Measurements from ENCODE around the gene DNMT1.
A peak's percentile ranks its signal among the peaks of the same experiment; 100 is the strongest.

Gene DNMT1

GRCh38 chr19:10112895-10113591, 81.7 kb downstream of the DNMT1 start:
- Mint-ChIP-seq H3K4me1 (peaks cover 51% of the 10 kb centered on the region), H3K9me3 (no peaks in the 10 kb centered on the region), H3K27ac (ENCODE audit: low read depth) (peak overlapping the region; percentile 99), H3K4me3 (peak overlapping the region; percentile 85), H3K36me3 (ENCODE audit: insufficient read depth) (peaks cover 79% of the 10 kb centered on the region), H3K27me3 (no peaks in the 10 kb centered on the region)
- DNase-seq (ENCODE audit: low spot score in 2 of 2) = peak; percentile 62 to 70
- peak; percentile 73 for ATAC-seq (replicated peaks; ENCODE audit: extremely low read depth, poor library complexity, severe bottlenecking)

- Mint-ChIP-seq H3K36me3 (ENCODE audit: insufficient read depth) (peaks cover 81% of the 10 kb centered on the region), H3K4me3 (peak overlapping the region; percentile 85), H3K27ac (ENCODE audit: low read depth) (peak overlapping the region; percentile 99), H3K4me1 (peaks cover 56% of the 10 kb centered on the region), H3K27me3 (no peaks in the 10 kb centered on the region), H3K9me3 (no peaks in the 10 kb centered on the region)
- DNase-seq (ENCODE audit: low spot score in 2 of 2) = peak; percentile 52 to 67
- peak; percentile 57 for ATAC-seq (replicated peaks; ENCODE audit: extremely low read depth, poor library complexity, severe bottlenecking)
Observed at GRCh38 chr19:10112037-10112761, 82.6 kb downstream of the DNMT1 start.

GRCh38 chr19:10111405-10111811, 83.3 kb downstream of the DNMT1 start, which contains the start of gene P2RY11:
P2RY11 (plus strand) TSS chr19:10111693; CDS start chr19:10111722, 29 bp downstream.
- H3K36me3 Mint-ChIP-seq (ENCODE audit: insufficient read depth) = peaks cover 86% of the 10 kb centered on the region
- H3K27ac Mint-ChIP-seq (ENCODE audit: low read depth) = peak within 1 kb of the TSS; percentile 99
- H3K9me3 Mint-ChIP-seq = no peaks in the 10 kb centered on the region
- peaks cover 59% of the 10 kb centered on the region for H3K4me1 Mint-ChIP-seq
- DNase-seq (ENCODE audit: low spot score in 2 of 2) = no peak
- peak within 1 kb of the TSS; percentile 85 for H3K4me3 Mint-ChIP-seq
- no peak for ATAC-seq (replicated peaks; ENCODE audit: extremely low read depth, poor library complexity, severe bottlenecking)
- no peaks in the 10 kb centered on the region for H3K27me3 Mint-ChIP-seq

- DNase-seq (ENCODE audit: low spot score in 2 of 2) (no peak), ATAC-seq (replicated peaks; ENCODE audit: extremely low read depth, poor library complexity, severe bottlenecking) (no peak)
- Mint-ChIP-seq H3K36me3 (ENCODE audit: insufficient read depth) (peaks cover 85% of the 10 kb centered on the region), H3K27me3 (no peaks in the 10 kb centered on the region), H3K4me3 (peak overlapping the region; percentile 85), H3K9me3 (no peaks in the 10 kb centered on the region), H3K4me1 (peaks cover 57% of the 10 kb centered on the region), H3K27ac (ENCODE audit: low read depth) (peak overlapping the region; percentile 99)
Observed at GRCh38 chr19:10110972-10111317, 83.8 kb downstream of the DNMT1 start.

GRCh38 chr19:10110076-10110971, 84.4 kb downstream of the DNMT1 start:
- peaks cover 86% of the 10 kb centered on the region for H3K36me3 Mint-ChIP-seq (ENCODE audit: insufficient read depth)
- H3K27ac Mint-ChIP-seq (ENCODE audit: low read depth) = peak overlapping the region; percentile 99
- H3K4me3 Mint-ChIP-seq = peak overlapping the region; percentile 85
- no peaks in the 10 kb centered on the region for H3K9me3 Mint-ChIP-seq
- H3K27me3 Mint-ChIP-seq = no peaks in the 10 kb centered on the region
- DNase-seq (ENCODE audit: low spot score in 2 of 2) (no peak), ATAC-seq (replicated peaks; ENCODE audit: extremely low read depth, poor library complexity, severe bottlenecking) (no peak)
- peaks cover 62% of the 10 kb centered on the region for H3K4me1 Mint-ChIP-seq

- Mint-ChIP-seq H3K4me1 (peaks cover 64% of the 10 kb centered on the region), H3K9me3 (no peaks in the 10 kb centered on the region), H3K36me3 (ENCODE audit: insufficient read depth) (peaks cover 86% of the 10 kb centered on the region), H3K27ac (ENCODE audit: low read depth) (peak overlapping the region; percentile 99), H3K27me3 (no peaks in the 10 kb centered on the region), H3K4me3 (peak overlapping the region; percentile 85)
- no peak for DNase-seq (ENCODE audit: low spot score in 2 of 2)
- no peak for ATAC-seq (replicated peaks; ENCODE audit: extremely low read depth, poor library complexity, severe bottlenecking)
Observed at GRCh38 chr19:10109528-10109927, 85.2 kb downstream of the DNMT1 start.

- Mint-ChIP-seq H3K4me1 (peaks cover 61% of the 10 kb centered on the region), H3K36me3 (ENCODE audit: insufficient read depth) (peaks cover 76% of the 10 kb centered on the region), H3K4me3 (peak overlapping the region; percentile 63), H3K27me3 (no peaks in the 10 kb centered on the region), H3K27ac (ENCODE audit: low read depth) (no peak overlapping the region), H3K9me3 (no peaks in the 10 kb centered on the region)
- DNase-seq (ENCODE audit: low spot score in 2 of 2) = no peak
- no peak for ATAC-seq (replicated peaks; ENCODE audit: extremely low read depth, poor library complexity, severe bottlenecking)
Observed at GRCh38 chr19:10107817-10108367, 86.9 kb downstream of the DNMT1 start.

GRCh38 chr19:10107254-10107653, 87.5 kb downstream of the DNMT1 start:
- H3K27ac Mint-ChIP-seq (ENCODE audit: low read depth) = peak overlapping the region; percentile 99
- H3K9me3 Mint-ChIP-seq = no peaks in the 10 kb centered on the region
- H3K27me3 Mint-ChIP-seq = no peaks in the 10 kb centered on the region
- ATAC-seq (replicated peaks; ENCODE audit: extremely low read depth, poor library complexity, severe bottlenecking) = no peak
- H3K4me3 Mint-ChIP-seq = peak overlapping the region; percentile 63
- no peak for DNase-seq (ENCODE audit: low spot score in 2 of 2)
- H3K4me1 Mint-ChIP-seq = peaks cover 61% of the 10 kb centered on the region
- peaks cover 70% of the 10 kb centered on the region for H3K36me3 Mint-ChIP-seq (ENCODE audit: insufficient read depth)

GRCh38 chr19:10106100-10106936, 88.4 kb downstream of the DNMT1 start, which contains the start of gene PPAN:
PPAN (plus strand) TSS chr19:10106362; CDS start chr19:10106395, 33 bp downstream.
- Mint-ChIP-seq H3K36me3 (ENCODE audit: insufficient read depth) (peaks cover 65% of the 10 kb centered on the region), H3K4me1 (peaks cover 60% of the 10 kb centered on the region), H3K9me3 (no peaks in the 10 kb centered on the region), H3K4me3 (peak within 1 kb of the TSS; percentile 63), H3K27me3 (no peaks in the 10 kb centered on the region), H3K27ac (ENCODE audit: low read depth) (peak within 1 kb of the TSS; percentile 99)
- peak; percentile 45 for ATAC-seq (replicated peaks; ENCODE audit: extremely low read depth, poor library complexity, severe bottlenecking)
- DNase-seq (ENCODE audit: low spot score in 2 of 2) = peak; percentile 92 to 97

- peaks cover 57% of the 10 kb centered on the region for H3K4me1 Mint-ChIP-seq
- no peak for ATAC-seq (replicated peaks; ENCODE audit: extremely low read depth, poor library complexity, severe bottlenecking)
- DNase-seq (ENCODE audit: low spot score in 2 of 2) = peak in 1 of 2 donors; percentile 36
- peaks cover 59% of the 10 kb centered on the region for H3K36me3 Mint-ChIP-seq (ENCODE audit: insufficient read depth)
- H3K27ac Mint-ChIP-seq (ENCODE audit: low read depth) = peak overlapping the region; percentile 99
- no peaks in the 10 kb centered on the region for H3K27me3 Mint-ChIP-seq
- H3K4me3 Mint-ChIP-seq = peak overlapping the region; percentile 63
- no peaks in the 10 kb centered on the region for H3K9me3 Mint-ChIP-seq
Observed at GRCh38 chr19:10105509-10106099, 89.1 kb downstream of the DNMT1 start.
